Spleen (tissue), 11 donors: Measurements from ENCODE around the gene IQSEC1. TPM values are rescaled to one million over a fixed set of nuclear protein-coding genes. Genes with fewer than 3 reads are reported as not detected.

Experiments
- DNase-seq: peaks from one replicate; pipeline ENCODE4 v3.0.0-alpha.2; 2020
- H3K27ac ChIP-seq, 8 donors: fragments of 200-600 bp; sonication (generic) in 7 of 8; 1 replicate in 4 of 8; 2 replicates in 4 of 8; pipeline versions ENCODE4 v1.5.0 to v1.8.0; 2016 to 2021; ENCODE audit warnings: inconsistent platforms in 4 of 8, mild to moderate bottlenecking in 4 of 8, moderate library complexity in 1 of 8
- H3K27me3 ChIP-seq, 7 donors: fragments of 200-600 bp; sonication (generic) in 6 of 7; replicated peaks in 1 of 7; 1 replicate in 4 of 7; 2 replicates in 3 of 7; pipeline versions ENCODE4 v1.5.0 to v1.8.0; 2016 to 2021; ENCODE audit warnings: inconsistent platforms in 3 of 7, mild to moderate bottlenecking in 1 of 7
- H3K36me3 ChIP-seq, 6 donors: fragments of 200-600 bp; sonication (generic) in 5 of 6; 1 replicate in 4 of 6; 2 replicates in 2 of 6; pipeline versions ENCODE4 v1.5.0 to v1.8.0; 2016 to 2021; ENCODE audit warnings: inconsistent platforms in 2 of 6
- H3K4me1 ChIP-seq, 6 donors: fragments of 200-600 bp; sonication (generic) in 5 of 6; 1 replicate in 3 of 6; 2 replicates in 3 of 6; pipeline versions ENCODE4 v1.5.0 to v1.8.0; 2016 to 2021; ENCODE audit warnings: inconsistent platforms in 3 of 6
- H3K4me3 ChIP-seq, 8 donors: fragments of 200-600 bp; sonication (generic) in 7 of 8; 1 replicate in 4 of 8; 2 replicates in 4 of 8; pipeline versions ENCODE4 v1.5.0 to v1.8.0; 2016 to 2021; ENCODE audit warnings: inconsistent platforms in 4 of 8, mild to moderate bottlenecking in 4 of 8, moderate library complexity in 2 of 8
- H3K9me3 ChIP-seq, 8 donors: fragments of 200-600 bp; sonication (generic) in 7 of 8; 1 replicate in 4 of 8; 2 replicates in 4 of 8; pipeline versions ENCODE4 v1.5.0 to v1.8.0; 2016 to 2021; ENCODE audit warnings: inconsistent platforms in 4 of 8
- POLR2A ChIP-seq, 3 donors: fragments of 450-650 bp; IDR thresholded peaks; one replicate each; pipeline ENCODE4 v1.5.1; 2017; ENCODE audit warnings: antibody characterized with exemption in 3 of 3, mild to moderate bottlenecking in 1 of 3
- POLR2AphosphoS5 ChIP-seq, 3 donors: sonication (generic); formaldehyde crosslinking; IDR thresholded peaks; one replicate each; pipeline ENCODE4 v1.5.1; 2017; ENCODE audit warnings: antibody characterized with exemption in 3 of 3
- WGBS, 5 donors: extraction: QIAGEN DNeasy Blood & Tissue Kit in 3 of 5; methylation state at CpG; one replicate each; pipeline versions ENCODE4 v1.1.5 to v1.1.7; 2013 to 2018; 5-methylcytosine and 5-hydroxymethylcytosine counted together
- intact Hi-C: fragments of 100-400 bp; cut with DNase I; formaldehyde crosslinking; loops from one replicate; pipeline ENCODE4 v1.15.0; 2023; ENCODE audit warnings: low total_unique reads
- polyA plus RNA-seq, 3 donors: library from polyadenylated mRNA; stranded (reverse); fragments of 200-250 nt; gene quantifications; one replicate each; pipeline ENCODE4 v1.2.1, GENCODE V29; 2013
- total RNA-seq, 7 donors: library from RNA; depleted of rRNA in 3 of 7; stranded (reverse); fragments of >200 nt in 3 of 7; fragmentation: NEBNext Ultra II Directional in 4 of 7; extraction: Animal tissue kit (Norgen Biotek cat#: 25700) in 4 of 7; gene quantifications; one replicate each; pipeline versions ENCODE4 v1.1.0 to v1.2.1, GENCODE V29; 2016 to 2021
- TF ChIP-seq, protein P1 (sequence below), 11 experiments: fragments of 200-600 bp in 7 of 11; fragments of 450-650 bp in 4 of 11; sonication (generic) in 4 of 11; IDR thresholded peaks in 8 of 11; conservative IDR thresholded peaks in 3 of 11; 1 replicate in 7 of 11; 2 replicates in 4 of 11; pipeline versions ENCODE4 v1.4.0 to v1.8.0; 2016 to 2021; ENCODE audit warnings: antibody characterized with exemption in 11 of 11, inconsistent platforms in 4 of 11, mild to moderate bottlenecking in 1 of 11
- donor health status: healthy with polysubstance abuse.
- donor health status: DM: no; HTN: no; CAD: no; lungs with moderate emphysema.
- donor health status: DM: no; HTN: no; CAD: no.
- donor health status: Bipolar disorder and iron deficiency.
- donor health status: healthy.
- donor health status: DM: no; HTN: no; CAD: no.
- donor health status: DM: yes; HTN: yes; CAD: no.

The IQSEC1 gene
- total and polyA plus RNA-seq, 10 donors: 23.0 to 170 (median 116) TPM

DNA sequence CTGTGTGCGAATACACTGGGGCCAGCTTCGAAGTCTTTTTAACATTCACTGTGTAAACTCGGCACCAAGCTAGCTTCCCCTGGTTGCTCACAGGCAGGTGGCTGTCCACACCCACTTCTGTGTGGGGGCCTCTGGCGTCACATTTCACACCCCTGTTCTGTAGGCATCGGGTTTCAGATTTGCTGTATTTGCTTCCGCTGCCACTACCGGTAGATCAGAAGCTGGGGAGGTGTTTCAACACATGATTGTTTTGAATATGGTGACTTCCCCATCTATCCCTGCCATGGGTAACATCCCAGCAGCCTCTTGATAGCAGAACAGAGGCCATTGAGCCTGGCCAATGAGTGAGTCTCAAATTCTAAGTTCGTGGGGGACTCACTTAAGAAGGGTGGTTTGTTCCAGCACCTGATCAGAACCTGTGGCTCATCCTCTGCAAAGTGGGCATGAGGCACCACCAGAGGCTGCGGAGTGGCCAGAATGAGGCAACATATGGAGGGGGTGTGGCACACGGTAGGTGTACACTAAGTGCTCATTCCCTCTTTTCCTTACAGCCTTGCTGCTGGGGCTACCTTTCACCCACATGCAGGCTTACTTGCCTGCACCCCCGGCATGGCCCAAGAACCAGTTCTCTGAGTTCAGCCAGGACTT lies 61.5 kb downstream of the IQSEC1 start:
- DNase-seq: peak; percentile 97

DNA sequence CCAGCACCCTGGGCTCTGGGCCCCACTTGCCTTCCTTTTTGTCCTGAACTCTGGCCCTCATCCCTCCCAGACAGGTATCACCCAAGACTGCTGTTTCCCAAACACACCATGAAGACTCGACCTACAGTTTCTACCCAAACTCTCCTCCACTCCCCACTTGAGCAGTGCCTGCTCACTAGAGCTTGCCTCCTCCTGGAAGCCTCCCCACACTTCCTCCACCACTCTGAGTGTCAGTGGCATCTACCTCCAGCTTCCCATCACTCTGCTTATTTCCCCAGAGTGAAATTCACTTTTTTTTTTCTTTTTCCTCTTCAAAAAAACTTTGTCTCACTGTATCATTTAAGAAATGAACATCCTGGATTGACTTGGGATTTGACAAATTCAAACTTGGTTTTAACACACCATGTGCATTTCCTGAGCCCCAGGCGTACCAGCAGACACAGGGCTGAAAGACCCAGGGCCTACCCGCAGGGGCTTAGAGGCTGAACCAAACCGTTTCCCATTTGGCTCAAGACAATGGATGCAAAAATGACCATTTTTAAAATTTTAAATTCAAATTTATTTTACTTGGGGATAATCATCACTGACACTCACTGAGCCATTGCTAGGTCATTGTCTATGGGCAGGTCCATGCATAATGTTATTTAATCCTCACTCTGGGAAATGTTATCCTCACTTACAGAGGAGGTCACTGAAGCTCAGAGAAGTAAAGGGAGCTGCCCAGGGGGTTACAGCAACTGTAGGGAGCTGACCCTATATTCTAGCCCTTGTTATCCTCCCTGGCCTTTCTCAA lies 62.3 kb downstream of the IQSEC1 start:
- intact Hi-C loops: no loop called here
- WGBS, 5 donors: 60 to 70% (median 62%) methylated on average over 4 of the region's 4 CpGs
- Histone ChIP-seq H3K27me3 (no peaks in the 10 kb centered on the region), H3K27ac (peak overlapping the region; percentile 29 to 99 (median 97)), H3K9me3 (no peaks in the 10 kb centered on the region), H3K36me3 (peaks cover 0 to 26% (median 0%) of the 10 kb centered on the region in 6 donors), H3K4me1 (peaks cover 81 to 100% (median 100%) of the 10 kb centered on the region in 6 donors), H3K4me3 (peak overlapping the region in 1 of 8 donors; percentile 69)
- DNase-seq: no peak
- TF ChIP-seq POLR2AphosphoS5 (IDR thresholded peaks at IDR 0.05) (peak in 1 of 3 donors; percentile 54), POLR2A (IDR thresholded peaks at IDR 0.05) (no peak)
- TF ChIP-seq, protein P1, sequence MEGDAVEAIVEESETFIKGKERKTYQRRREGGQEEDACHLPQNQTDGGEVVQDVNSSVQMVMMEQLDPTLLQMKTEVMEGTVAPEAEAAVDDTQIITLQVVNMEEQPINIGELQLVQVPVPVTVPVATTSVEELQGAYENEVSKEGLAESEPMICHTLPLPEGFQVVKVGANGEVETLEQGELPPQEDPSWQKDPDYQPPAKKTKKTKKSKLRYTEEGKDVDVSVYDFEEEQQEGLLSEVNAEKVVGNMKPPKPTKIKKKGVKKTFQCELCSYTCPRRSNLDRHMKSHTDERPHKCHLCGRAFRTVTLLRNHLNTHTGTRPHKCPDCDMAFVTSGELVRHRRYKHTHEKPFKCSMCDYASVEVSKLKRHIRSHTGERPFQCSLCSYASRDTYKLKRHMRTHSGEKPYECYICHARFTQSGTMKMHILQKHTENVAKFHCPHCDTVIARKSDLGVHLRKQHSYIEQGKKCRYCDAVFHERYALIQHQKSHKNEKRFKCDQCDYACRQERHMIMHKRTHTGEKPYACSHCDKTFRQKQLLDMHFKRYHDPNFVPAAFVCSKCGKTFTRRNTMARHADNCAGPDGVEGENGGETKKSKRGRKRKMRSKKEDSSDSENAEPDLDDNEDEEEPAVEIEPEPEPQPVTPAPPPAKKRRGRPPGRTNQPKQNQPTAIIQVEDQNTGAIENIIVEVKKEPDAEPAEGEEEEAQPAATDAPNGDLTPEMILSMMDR (IDR thresholded peaks at IDR 0.05 in 8 of 11, conservative IDR thresholded peaks at IDR 0.05 in 3 of 11): no peak

More for the DNA sequence above, 61.5 kb downstream of the IQSEC1 start:
- intact Hi-C loops: no loop called here
- Histone ChIP-seq H3K4me3 (peak overlapping the region in 1 of 8 donors; percentile 69), H3K27me3 (no peaks in the 10 kb centered on the region), H3K36me3 (peaks cover 0 to 20% (median 0%) of the 10 kb centered on the region in 6 donors), H3K27ac (peak overlapping the region; percentile 29 to 99 (median 97)), H3K9me3 (no peaks in the 10 kb centered on the region), H3K4me1 (peaks cover 82 to 100% (median 100%) of the 10 kb centered on the region in 6 donors)
- 25 to 51% (median 37%) methylated on average over 9 to 11 of the region's 11 CpGs for WGBS, 5 donors
- TF ChIP-seq POLR2AphosphoS5 (IDR thresholded peaks at IDR 0.05): peak in 2 of 3 donors; percentile 74 to 92
- no peak for TF ChIP-seq POLR2A (IDR thresholded peaks at IDR 0.05)
- TF ChIP-seq, protein P1 (IDR thresholded peaks at IDR 0.05 in 8 of 11, conservative IDR thresholded peaks at IDR 0.05 in 3 of 11): peak in 3 of 11 experiments; percentile 23 to 38 (median 26)

DNA sequence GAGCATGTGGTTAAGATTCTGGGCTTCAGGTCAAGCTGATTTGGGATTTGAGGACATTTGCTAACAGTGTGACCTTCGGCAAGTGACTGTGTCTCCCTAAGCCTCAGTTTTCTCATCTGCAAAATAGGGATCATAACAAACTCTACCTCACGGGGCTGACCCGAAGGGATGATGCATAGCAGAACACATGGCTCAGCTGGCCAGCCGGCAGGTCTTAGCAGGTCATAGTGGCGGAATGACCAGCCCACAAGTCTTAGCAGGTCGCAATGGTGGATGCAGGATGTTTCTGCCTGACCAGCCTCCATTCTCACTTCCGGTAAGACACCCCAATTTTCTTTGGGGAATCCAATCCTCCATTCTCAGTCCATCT lies 63.3 kb downstream of the IQSEC1 start:
- peak overlapping the region; percentile 29 to 99 (median 97) for H3K27ac ChIP-seq
- no peak for TF ChIP-seq POLR2AphosphoS5 (IDR thresholded peaks at IDR 0.05)
- TF ChIP-seq, protein P1 (IDR thresholded peaks at IDR 0.05 in 8 of 11, conservative IDR thresholded peaks at IDR 0.05 in 3 of 11): peak in 1 of 11 experiments; percentile 17
- peaks cover 0 to 32% (median 0%) of the 10 kb centered on the region in 6 donors for H3K36me3 ChIP-seq
- intact Hi-C loops: no loop called here
- peak; percentile 80 for DNase-seq
- no peaks in the 10 kb centered on the region for H3K9me3 ChIP-seq
- H3K27me3 ChIP-seq: no peaks in the 10 kb centered on the region
- peaks cover 77 to 100% (median 100%) of the 10 kb centered on the region in 6 donors for H3K4me1 ChIP-seq
- WGBS, 5 donors: 73 to 88% (median 83%) methylated on average over 7 of the region's 7 CpGs
- peak overlapping the region in 4 of 8 donors; percentile 10 to 69 (median 18) for H3K4me3 ChIP-seq
